ENCODE data around the gene ASPSCR1.

The ASPSCR1 gene

DNA sequence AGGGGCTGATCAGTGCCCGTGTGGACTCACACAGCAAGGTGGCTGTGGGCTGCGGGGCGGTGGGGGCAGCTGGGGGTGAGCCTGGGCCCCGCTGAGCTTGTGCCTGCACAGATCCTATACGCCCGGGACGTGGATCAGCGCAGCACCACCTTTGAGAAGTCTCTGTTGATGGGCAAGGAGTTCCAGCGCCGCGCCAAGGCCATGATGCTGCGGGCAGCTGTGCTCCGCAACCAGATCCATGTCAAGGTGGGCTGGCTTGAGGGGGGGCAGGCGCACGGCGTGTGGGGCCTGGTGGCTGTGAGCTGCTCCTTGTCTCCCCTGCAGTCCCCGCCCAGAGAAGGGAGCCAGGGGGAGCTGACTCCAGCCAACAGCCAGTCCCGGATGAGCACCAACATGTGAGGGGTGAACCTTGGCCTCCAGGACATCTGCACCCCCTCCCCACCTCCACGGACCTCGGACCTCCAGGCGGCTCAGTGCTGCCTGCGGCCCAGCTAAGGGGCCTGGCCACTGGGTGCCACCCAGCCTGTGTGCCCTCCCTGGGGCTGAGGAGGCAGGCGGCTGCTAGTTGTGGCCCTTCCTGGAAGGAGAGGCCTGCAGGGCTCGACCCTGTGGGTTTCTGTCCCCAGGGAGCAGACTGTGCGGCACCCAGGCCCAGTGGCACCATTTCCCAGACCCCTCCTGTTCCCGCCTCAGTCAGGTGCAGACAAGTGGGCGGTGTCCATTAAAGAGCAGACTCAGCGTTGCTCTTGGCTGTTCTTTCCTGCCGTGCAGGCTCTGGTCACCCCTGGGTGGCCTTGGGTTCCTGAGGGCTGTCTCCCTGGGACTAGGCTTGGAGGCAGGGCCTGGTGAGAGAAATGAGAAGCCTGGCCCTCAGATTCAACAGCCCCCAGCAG lies 79.5 kb downstream of the ASPSCR1 start:
- DNase-seq (ENCODE audit: low read depth): no peak

DNA sequence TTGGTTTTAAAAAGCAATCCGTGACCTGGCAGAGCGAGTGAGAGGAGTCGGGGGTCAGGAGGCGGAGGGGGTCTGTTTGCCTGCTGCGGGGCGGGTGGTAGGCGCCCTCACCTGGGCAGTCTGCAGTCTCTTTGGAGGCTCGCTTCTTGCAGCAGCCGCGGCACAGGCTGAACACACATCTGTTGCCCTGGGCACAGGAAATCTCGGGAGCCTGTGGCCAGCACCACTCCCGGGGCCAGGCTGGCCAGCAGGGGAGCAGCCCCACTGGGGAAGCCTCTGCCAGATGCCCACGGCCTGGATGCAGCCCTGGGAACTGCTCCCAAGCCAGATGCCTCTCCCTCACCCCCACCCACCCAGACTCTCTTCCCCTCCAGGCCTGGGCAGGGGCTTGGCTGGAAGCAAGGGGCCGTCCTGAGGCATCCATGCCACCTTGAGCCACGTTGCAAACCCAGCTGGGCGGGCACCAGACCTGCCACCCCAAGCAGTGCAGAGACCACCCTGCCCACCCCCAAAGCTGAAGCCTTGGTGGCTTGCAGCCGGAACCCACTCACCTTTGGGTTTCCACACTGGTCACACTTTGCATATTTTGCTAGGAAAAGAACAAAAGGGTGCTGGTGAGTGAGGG lies 80.9 kb downstream of the ASPSCR1 start:
- no peak for DNase-seq (ENCODE audit: low read depth)

DNA sequence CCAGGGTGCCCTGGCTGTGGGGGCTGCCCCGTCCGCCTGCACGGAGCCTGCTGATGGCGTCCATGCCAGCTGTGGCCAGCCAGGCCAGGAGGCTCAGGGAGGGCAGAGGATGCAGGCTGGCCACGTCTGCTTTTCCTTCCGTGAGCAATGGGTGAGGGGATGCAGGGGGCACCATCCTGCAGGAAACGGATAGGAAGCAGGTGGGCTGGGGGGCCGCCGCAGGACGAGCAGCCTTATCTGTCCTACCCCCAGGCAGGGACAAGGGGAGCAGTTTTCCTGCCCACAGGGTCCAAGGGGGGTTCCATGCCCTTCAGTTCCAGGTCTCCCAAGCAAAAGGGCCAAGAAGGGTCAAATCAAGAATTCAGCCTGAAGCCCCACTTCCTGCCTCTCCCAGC lies 81.4 kb downstream of the ASPSCR1 start:
- no peak for DNase-seq (ENCODE audit: low read depth)

DNA sequence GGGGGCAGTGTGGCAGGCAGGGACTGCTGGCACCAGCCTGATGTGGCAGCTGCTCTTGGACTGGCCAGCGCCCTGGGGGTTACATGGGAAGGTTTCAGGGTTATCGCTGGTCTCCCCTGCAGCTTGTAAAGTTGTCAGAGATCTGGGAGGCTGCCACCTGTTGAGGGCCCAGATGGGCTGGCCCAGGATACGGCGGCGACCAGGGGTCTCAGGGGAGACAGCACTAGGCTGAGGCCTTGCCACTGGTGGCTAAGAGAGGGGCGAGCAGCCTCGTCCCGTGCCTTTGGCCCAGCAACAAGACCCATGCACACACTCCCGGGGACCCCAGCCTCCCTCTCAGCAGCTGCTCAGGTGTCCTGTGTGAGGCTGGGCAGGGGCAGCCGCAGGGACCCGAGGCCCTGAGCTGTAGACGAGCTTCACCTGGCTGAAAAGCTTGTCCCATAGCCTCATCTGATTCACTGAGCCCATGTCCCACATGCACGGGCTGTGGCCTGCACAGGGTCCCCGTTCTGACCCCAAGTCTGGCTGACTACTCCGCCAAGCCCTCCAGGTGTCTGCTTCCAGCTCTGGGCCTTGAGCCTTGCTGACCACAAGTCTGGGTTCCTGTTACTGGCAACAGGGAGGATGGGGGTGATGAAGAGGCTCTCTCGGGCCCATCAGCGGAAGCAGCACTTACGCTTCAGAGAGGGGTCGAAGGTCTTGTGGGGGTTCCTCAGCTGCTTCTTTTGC lies 82.0 kb downstream of the ASPSCR1 start:
- no peak for DNase-seq (ENCODE audit: low read depth)

DNA sequence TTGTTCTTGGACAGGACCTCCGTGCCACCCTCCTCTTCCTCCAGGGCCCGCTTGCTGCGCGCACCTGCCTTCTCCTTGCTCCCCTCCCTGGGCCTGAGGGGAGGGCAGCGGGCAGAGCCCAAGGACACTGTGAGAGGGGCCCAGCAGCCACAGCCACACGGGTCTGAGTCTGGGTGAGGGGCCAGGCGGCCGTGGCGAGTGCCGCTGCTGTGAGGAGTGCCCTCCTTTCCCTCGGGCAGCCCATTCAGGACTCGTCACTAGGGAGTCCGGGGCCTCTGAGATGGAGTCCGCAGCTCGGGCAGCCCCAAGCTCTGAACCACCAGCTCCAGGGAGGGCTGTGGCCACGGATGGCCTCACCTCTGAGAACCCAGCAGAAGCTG lies 82.6 kb downstream of the ASPSCR1 start:
- DNase-seq (ENCODE audit: low read depth): no peak

DNA sequence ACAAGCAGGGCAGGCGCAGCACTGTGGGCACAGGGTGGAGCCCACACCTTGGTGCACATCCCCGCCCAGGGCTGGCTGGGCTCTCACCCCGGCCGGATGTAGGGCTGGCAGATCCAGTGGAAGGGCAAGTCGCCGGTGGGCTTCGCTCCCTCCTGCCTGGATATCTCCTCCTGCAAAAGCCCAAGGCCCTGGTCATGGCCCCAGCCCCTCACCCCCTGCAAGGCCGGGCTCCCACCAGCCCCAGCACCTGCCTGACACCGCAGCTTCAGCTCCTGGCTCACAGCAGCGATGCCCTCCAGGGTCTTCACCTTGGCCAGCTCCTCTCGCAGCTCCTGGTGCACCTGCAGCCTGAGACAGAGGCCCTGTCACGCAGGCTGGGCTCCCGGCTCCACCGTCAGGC lies 83.2 kb downstream of the ASPSCR1 start:
- no peak for DNase-seq (ENCODE audit: low read depth)

DNA sequence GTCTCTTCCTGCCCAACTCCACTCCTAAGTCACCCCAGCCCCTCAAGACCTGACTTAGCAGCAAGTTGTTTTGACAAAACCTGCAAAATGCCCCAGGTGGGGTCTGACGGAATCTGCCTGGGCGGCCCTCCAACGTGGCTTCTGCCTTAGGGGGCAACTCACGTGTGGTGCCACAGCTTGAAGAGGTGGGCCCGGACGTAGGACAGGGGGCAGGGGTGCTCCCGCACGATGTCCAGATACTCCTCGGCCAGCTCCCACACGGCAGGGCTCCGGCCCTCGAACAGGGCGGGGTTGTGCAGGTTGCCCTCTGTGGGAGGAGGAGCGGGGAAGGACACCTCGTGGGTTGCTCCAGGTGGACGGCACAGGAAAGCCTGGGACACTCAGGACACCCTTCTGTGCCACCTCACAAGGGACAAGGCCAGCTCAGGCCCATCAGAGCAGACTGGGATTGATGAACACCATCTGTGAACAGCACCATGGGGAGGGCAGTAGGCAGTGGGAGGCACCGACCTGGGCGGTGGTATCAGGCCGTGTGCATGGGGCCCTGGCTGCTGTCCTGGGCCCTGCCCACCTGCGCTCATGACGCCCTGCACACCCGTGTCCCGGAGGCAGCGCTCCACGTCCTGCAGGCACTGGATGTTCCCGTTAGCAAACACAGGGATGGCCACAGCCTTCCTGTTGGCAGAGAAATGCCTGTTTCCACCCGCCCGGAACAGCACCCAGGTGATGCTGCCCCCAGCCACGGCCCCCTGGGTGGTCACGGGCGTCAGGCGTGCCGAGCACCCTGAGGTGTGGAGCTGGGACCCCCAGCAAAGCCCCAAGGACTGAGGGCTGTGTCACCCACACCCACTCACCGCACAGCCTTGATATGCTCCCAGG lies 83.9 kb downstream of the ASPSCR1 start:
- DNase-seq (ENCODE audit: low read depth): no peak

DNA sequence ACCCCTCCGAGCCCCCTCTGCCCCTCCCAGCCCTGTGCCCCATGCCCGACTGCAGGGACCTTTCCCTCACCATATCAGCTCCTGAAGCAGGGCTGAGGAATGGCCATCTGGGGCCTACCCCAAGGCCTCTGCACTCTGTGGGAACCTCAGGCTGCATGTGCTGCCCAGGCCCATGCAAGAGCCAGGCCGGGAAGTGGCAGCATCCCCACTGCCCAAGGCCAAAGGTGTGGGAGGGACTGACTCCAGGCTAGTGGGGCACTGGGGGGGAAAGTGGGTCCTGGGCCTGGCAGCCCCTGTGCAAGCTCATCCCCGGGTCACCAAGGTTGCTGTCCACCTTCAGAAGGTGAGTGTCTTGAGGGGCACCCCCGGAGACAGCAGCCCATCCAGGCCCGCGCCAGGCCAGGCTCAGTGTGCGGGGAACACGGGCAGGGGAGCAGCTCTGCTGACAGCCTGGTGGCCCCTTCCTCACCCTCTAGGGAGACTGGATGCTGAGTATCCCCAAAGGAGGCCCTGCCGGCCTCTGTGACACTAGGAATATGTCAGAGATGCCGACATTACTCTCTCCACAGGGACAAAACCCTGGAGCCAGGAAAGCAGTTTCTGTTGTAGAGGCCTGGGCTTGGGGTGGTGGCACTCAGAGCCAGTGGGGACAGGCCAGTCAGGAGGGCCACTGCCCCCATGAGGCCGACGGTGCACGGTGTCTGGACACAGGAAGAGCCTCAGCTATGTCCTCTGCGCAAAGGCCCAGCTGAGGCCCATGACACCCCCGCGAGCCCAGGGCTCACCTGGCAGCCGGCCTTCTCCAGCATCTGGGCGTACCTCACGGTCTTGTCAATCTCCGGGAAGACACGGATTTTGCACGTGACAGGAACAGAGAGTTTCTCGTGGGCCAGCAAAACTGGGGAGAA lies 84.9 kb downstream of the ASPSCR1 start:
- no peak for DNase-seq (ENCODE audit: low read depth)

DNA sequence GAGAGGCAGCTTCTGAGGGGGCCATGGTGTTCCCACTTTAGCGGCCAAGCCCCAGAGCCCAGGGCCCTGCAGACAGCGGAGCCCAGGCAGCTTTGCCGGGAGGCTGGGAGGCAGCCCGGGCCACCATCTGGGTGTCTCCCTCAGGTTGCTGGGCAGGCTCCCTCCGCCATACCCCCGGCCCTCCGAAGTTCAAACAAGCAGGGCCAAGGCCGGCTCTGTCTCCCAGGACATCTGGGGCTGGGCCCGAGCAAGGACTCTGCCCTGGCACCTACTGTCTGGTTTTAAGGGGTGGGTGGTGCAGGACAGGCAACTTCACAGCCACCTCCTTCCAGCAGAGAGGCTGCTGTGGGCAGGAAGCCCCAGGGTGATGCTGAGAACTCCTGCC lies 85.5 kb downstream of the ASPSCR1 start:
- no peak for DNase-seq (ENCODE audit: low read depth)

DNA sequence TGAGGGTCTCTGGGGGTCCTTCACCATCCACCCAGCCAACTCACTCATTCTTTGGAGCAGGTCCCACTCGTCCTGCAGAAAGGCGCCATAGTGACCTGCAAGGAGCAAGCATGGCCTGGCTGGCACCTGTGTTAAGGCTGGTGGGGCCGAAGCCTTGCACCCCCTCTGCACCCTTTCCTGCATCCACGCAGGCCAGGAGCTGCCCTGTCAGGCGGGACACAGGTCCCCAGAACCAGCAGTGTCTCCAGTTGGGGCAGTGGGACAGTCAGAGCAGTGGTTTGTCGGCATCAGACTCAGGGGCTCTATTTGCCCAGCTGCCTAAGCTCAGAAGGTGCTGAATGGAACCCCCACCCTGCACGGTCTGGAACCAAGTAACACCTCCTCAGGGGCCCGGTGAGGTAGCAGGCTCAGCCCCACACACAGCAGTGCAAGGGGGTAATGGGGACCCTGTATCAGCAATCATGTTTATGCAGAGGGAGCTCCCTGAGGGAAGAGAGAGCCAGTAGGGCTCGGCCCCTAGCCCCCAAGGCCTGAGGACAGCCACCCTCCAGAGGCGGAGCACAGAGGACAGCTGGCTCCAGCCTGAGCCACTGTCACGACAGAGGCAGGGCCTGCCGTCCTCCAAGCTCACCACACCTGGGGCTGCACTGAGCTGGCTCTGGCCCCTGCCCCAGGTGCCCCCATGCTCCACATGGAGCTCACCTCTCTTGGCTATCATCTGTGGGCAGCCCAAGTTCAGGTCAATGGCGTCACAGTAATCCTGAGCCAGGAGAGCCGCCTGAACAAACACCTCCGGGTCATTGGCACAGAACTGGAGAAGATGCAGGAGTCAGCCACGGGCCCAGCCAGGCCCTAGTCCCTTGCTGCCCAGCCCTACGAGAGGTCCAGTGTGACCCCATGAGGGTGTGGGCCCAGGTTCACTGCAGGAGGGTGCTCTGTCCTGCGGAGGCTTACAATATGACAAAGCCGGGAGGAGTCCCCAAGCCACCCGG lies 86.3 kb downstream of the ASPSCR1 start:
- no peak for DNase-seq (ENCODE audit: low read depth)

DNA sequence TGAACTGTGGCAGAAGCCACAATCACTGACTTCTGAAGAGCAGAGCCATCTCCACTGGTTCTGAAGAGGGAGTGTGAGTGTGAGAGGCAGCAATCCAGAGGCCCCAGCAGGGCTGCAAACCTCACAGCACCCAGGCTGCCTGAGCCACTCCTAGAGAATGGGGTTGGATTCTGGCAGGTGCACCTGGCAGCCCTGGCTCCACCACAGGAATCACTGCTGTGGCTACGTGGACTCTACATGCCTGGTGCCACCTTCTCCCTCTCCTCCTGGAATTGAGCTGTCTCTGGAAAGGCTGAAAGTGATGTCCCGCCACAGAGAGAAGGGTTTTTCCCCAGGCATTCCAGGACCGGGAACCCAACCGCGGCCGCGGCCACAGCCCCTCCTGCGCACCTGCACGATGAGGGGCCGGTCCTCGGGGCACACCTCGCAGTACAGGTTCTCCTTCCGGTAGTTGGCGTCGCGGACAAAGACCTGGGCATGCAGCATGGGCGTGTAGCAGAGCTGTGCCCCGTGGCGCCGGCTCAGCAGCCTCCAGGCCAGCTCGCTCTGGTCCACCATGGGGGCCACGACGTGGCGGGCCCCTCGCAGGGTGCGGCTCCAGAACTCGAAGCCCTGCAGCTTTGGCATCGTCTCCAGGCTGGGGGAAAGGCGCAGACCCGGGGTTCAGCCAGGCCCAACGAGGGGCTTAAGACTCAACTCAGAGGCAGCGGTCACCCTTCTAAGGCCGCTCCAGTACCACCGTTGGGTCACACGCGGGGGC lies 87.2 kb downstream of the ASPSCR1 start:
- DNase-seq (ENCODE audit: low read depth): no peak

DNA sequence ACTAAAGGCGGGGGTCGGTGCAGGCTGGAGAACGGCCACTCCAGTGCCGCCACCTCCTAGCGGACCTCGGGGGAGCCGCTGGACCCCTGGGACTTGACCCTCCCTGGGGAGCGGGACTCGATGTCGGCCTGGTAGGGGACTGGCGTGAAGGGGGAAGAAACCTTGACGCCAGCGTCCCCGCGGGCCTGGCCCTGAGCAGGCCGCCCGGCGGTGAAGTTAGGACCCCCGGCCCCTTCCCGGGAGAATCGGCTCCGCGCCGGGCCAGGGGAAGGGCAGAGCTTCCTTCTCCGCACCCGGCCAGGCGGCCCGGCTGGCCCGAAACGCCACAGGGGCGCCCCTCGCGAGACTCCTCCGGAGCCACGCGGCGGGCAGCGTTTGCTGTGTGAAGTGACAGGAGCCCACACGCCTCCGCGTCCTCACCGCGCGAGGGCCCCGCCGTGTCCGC lies 87.8 kb downstream of the ASPSCR1 start:
- DNase-seq (ENCODE audit: low read depth): no peak

DNA sequence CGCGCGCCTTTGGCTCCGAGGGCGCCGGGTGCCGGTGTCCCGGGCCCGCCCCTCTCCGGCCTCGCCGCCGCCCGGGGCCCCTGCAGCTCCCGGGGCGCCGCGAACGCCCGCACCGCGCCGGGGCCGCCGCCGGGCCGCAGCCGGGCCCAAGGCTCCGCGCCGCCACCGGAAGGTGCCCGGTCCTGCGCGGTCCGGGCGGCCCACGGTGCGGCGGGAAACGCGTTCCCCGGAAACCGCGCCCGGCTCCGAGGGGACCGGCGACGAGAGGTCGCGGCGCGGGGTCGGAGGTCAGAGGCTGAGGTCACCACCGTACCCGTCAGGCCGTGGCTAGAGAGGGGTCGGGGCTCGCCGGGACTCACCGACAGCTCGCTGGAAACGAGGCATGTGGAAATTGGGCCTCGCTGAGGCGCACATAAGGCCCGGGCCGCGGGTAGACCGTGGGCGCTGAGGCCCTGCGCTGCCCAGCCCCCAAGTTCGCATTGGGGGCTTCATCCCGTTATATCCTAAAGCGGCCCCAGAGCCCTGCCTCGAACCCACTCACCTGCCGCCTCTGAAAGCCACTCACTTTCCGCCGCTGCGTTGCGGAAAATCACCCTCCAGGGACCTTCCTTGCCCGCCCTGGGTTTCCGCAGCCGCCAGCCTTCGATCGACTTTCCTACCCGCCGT lies 88.3 kb downstream of the ASPSCR1 start, which contains the start of gene DUS1L:
Gene DUS1L, minus strand, starts transcription at position 167 of the 666 bp plus-strand sequence. CDS start 745 bp downstream, outside the sequence.
- DNase-seq (ENCODE audit: low read depth): no peak
